ENCODE measurements around the gene SMAD9. TPM values are rescaled to one million over a fixed set of nuclear protein-coding genes. Genes with fewer than 3 reads are reported as not detected.

SMAD9 gene
- total and polyA plus RNA-seq, 5 donors from 2014 or later, result 0.06 to 0.15 (median 0.08) TPM; not detected in 2

- Histone ChIP-seq H3K27ac (ENCODE audit: insufficient read depth, low read length, poor library complexity, severe bottlenecking) (no peak overlapping the region), H3K9me3 (ENCODE audit: control insufficient read depth in 2 of 2, low read length in 2 of 2) (no peaks in the 10 kb centered on the region), H3K4me1 (ENCODE audit: control insufficient read depth, insufficient read depth, low read length, poor library complexity, severe bottlenecking) (no peaks in the 10 kb centered on the region), H3K36me3 (ENCODE audit: control insufficient read depth, insufficient read depth, low read length) (no peaks in the 10 kb centered on the region), H3K4me3 (ENCODE audit: low read depth, low read length) (no peak overlapping the region), H3K27me3 (ENCODE audit: control insufficient read depth, insufficient read depth, low read length) (peaks cover 9% of the 10 kb centered on the region)
- ATAC-seq (ENCODE audit: low read depth in 2 of 2) (no peak), DNase-seq (peak in 1 of 3 donors; percentile 63)
- Mint-ChIP-seq H3K36me3 (peaks cover 5% of the 10 kb centered on the region), H3K9me3 (no peaks in the 10 kb centered on the region), H3K27me3 (peaks cover 25% of the 10 kb centered on the region), H3K27ac (no peak overlapping the region), H3K4me1 (peaks cover 0 to 7% (median 1%) of the 10 kb centered on the region in 4 donors), H3K4me3 (no peak overlapping the region)
Measured at GRCh38 chr13:36862002-36862685, 57.9 kb downstream of the SMAD9 start.

- no peak overlapping the region for H3K27ac Mint-ChIP-seq
- no peaks in the 10 kb centered on the region for H3K36me3 ChIP-seq (ENCODE audit: control insufficient read depth, insufficient read depth, low read length)
- H3K36me3 Mint-ChIP-seq, result no peaks in the 10 kb centered on the region
- no peaks in the 10 kb centered on the region for H3K9me3 ChIP-seq (ENCODE audit: control insufficient read depth in 2 of 2, low read length in 2 of 2)
- ATAC-seq (ENCODE audit: low read depth in 2 of 2) (no peak), DNase-seq (no peak)
- H3K27me3 ChIP-seq (ENCODE audit: control insufficient read depth, insufficient read depth, low read length), result peaks cover 7% of the 10 kb centered on the region
- H3K27ac ChIP-seq (ENCODE audit: insufficient read depth, low read length, poor library complexity, severe bottlenecking), result no peak overlapping the region
- H3K4me3 ChIP-seq (ENCODE audit: low read depth, low read length), result no peak overlapping the region
- peaks cover 0 to 7% (median 1%) of the 10 kb centered on the region in 4 donors for H3K4me1 Mint-ChIP-seq
- H3K9me3 Mint-ChIP-seq, result no peaks in the 10 kb centered on the region
- no peaks in the 10 kb centered on the region for H3K4me1 ChIP-seq (ENCODE audit: control insufficient read depth, insufficient read depth, low read length, poor library complexity, severe bottlenecking)
- no peak overlapping the region for H3K4me3 Mint-ChIP-seq
- peaks cover 5% of the 10 kb centered on the region for H3K27me3 Mint-ChIP-seq
Measured at GRCh38 chr13:36859259-36859658, 60.8 kb downstream of the SMAD9 start.

GRCh38 chr13:36858290-36858689, 61.7 kb downstream of the SMAD9 start:
- Mint-ChIP-seq H3K4me1 (peaks cover 0 to 7% (median 1%) of the 10 kb centered on the region in 4 donors), H3K36me3 (no peaks in the 10 kb centered on the region), H3K27me3 (peaks cover 5% of the 10 kb centered on the region), H3K4me3 (no peak overlapping the region), H3K27ac (no peak overlapping the region), H3K9me3 (no peaks in the 10 kb centered on the region)
- DNase-seq (peak in 1 of 3 donors; percentile 56), ATAC-seq (ENCODE audit: low read depth in 2 of 2) (no peak)
- no peaks in the 10 kb centered on the region for H3K4me1 ChIP-seq (ENCODE audit: control insufficient read depth, insufficient read depth, low read length, poor library complexity, severe bottlenecking)
- H3K9me3 ChIP-seq (ENCODE audit: control insufficient read depth in 2 of 2, low read length in 2 of 2), result no peaks in the 10 kb centered on the region
- H3K27ac ChIP-seq (ENCODE audit: insufficient read depth, low read length, poor library complexity, severe bottlenecking), result no peak overlapping the region
- H3K36me3 ChIP-seq (ENCODE audit: control insufficient read depth, insufficient read depth, low read length), result no peaks in the 10 kb centered on the region
- peaks cover 2% of the 10 kb centered on the region for H3K27me3 ChIP-seq (ENCODE audit: control insufficient read depth, insufficient read depth, low read length)
- no peak overlapping the region for H3K4me3 ChIP-seq (ENCODE audit: low read depth, low read length)

GRCh38 chr13:36857253-36857652, 62.8 kb downstream of the SMAD9 start:
- H3K9me3 Mint-ChIP-seq, result no peaks in the 10 kb centered on the region

GRCh38 chr13:36850790-36851438, 69.1 kb downstream of the SMAD9 start:
- no peaks in the 10 kb centered on the region for H3K36me3 ChIP-seq (ENCODE audit: control insufficient read depth, insufficient read depth, low read length)
- H3K27me3 ChIP-seq (ENCODE audit: control insufficient read depth, insufficient read depth, low read length), result no peaks in the 10 kb centered on the region
- H3K9me3 Mint-ChIP-seq, result no peaks in the 10 kb centered on the region
- H3K4me3 Mint-ChIP-seq, result no peak overlapping the region
- no peaks in the 10 kb centered on the region for H3K4me1 ChIP-seq (ENCODE audit: control insufficient read depth, insufficient read depth, low read length, poor library complexity, severe bottlenecking)
- H3K27me3 Mint-ChIP-seq, result peaks cover 11% of the 10 kb centered on the region
- peaks cover 0 to 4% (median 0%) of the 10 kb centered on the region in 4 donors for H3K4me1 Mint-ChIP-seq
- no peaks in the 10 kb centered on the region for H3K9me3 ChIP-seq (ENCODE audit: control insufficient read depth in 2 of 2, low read length in 2 of 2)
- ATAC-seq (ENCODE audit: low read depth in 2 of 2), result no peak
- H3K27ac Mint-ChIP-seq, result no peak overlapping the region
- no peak overlapping the region for H3K27ac ChIP-seq (ENCODE audit: insufficient read depth, low read length, poor library complexity, severe bottlenecking)
- no peak overlapping the region for H3K4me3 ChIP-seq (ENCODE audit: low read depth, low read length)
- peak in 1 of 3 donors; percentile 9 for DNase-seq
- no peaks in the 10 kb centered on the region for H3K36me3 Mint-ChIP-seq

More at GRCh38 chr13:36857253-36857652, 62.8 kb downstream of the SMAD9 start:
- Histone ChIP-seq H3K4me1 (ENCODE audit: control insufficient read depth, insufficient read depth, low read length, poor library complexity, severe bottlenecking) (no peaks in the 10 kb centered on the region), H3K36me3 (ENCODE audit: control insufficient read depth, insufficient read depth, low read length) (no peaks in the 10 kb centered on the region), H3K9me3 (ENCODE audit: control insufficient read depth in 2 of 2, low read length in 2 of 2) (no peaks in the 10 kb centered on the region), H3K4me3 (ENCODE audit: low read depth, low read length) (no peak overlapping the region), H3K27ac (ENCODE audit: insufficient read depth, low read length, poor library complexity, severe bottlenecking) (no peak overlapping the region), H3K27me3 (ENCODE audit: control insufficient read depth, insufficient read depth, low read length) (peaks cover 2% of the 10 kb centered on the region)
- Mint-ChIP-seq H3K27ac (no peak overlapping the region), H3K4me1 (peaks cover 0 to 2% (median 0%) of the 10 kb centered on the region in 4 donors), H3K36me3 (no peaks in the 10 kb centered on the region), H3K4me3 (peak overlapping the region in 1 of 4 donors; percentile 52), H3K27me3 (peaks cover 5% of the 10 kb centered on the region)
- no peak for ATAC-seq (ENCODE audit: low read depth in 2 of 2)
- DNase-seq, result no peak

GRCh38 chr13:36848199-36848982, 71.6 kb downstream of the SMAD9 start:
- no peak overlapping the region for H3K27ac Mint-ChIP-seq
- no peaks in the 10 kb centered on the region for H3K36me3 Mint-ChIP-seq
- DNase-seq, result peak in 1 of 3 donors; percentile 40

GRCh38 chr13:36847606-36848005, 72.4 kb downstream of the SMAD9 start:
- no peak overlapping the region for H3K27ac ChIP-seq (ENCODE audit: insufficient read depth, low read length, poor library complexity, severe bottlenecking)
- no peak overlapping the region for H3K27ac Mint-ChIP-seq
- H3K4me3 Mint-ChIP-seq, result no peak overlapping the region
- no peaks in the 10 kb centered on the region for H3K9me3 ChIP-seq (ENCODE audit: control insufficient read depth in 2 of 2, low read length in 2 of 2)
- no peak for ATAC-seq (ENCODE audit: low read depth in 2 of 2)
- H3K36me3 Mint-ChIP-seq, result no peaks in the 10 kb centered on the region
- DNase-seq, result no peak
- no peaks in the 10 kb centered on the region for H3K4me1 ChIP-seq (ENCODE audit: control insufficient read depth, insufficient read depth, low read length, poor library complexity, severe bottlenecking)
- H3K27me3 Mint-ChIP-seq, result peaks cover 11% of the 10 kb centered on the region
- H3K4me1 Mint-ChIP-seq, result peaks cover 0 to 4% (median 2%) of the 10 kb centered on the region in 4 donors
- no peaks in the 10 kb centered on the region for H3K36me3 ChIP-seq (ENCODE audit: control insufficient read depth, insufficient read depth, low read length)
- H3K9me3 Mint-ChIP-seq, result no peaks in the 10 kb centered on the region
- no peak overlapping the region for H3K4me3 ChIP-seq (ENCODE audit: low read depth, low read length)
- no peaks in the 10 kb centered on the region for H3K27me3 ChIP-seq (ENCODE audit: control insufficient read depth, insufficient read depth, low read length)

More at GRCh38 chr13:36848199-36848982, 71.6 kb downstream of the SMAD9 start:
- Histone ChIP-seq H3K9me3 (ENCODE audit: control insufficient read depth in 2 of 2, low read length in 2 of 2) (no peaks in the 10 kb centered on the region), H3K4me1 (ENCODE audit: control insufficient read depth, insufficient read depth, low read length, poor library complexity, severe bottlenecking) (no peaks in the 10 kb centered on the region), H3K27ac (ENCODE audit: insufficient read depth, low read length, poor library complexity, severe bottlenecking) (no peak overlapping the region), H3K27me3 (ENCODE audit: control insufficient read depth, insufficient read depth, low read length) (no peaks in the 10 kb centered on the region), H3K4me3 (ENCODE audit: low read depth, low read length) (no peak overlapping the region), H3K36me3 (ENCODE audit: control insufficient read depth, insufficient read depth, low read length) (no peaks in the 10 kb centered on the region)
- ATAC-seq (ENCODE audit: low read depth in 2 of 2), result no peak
- Mint-ChIP-seq H3K4me3 (no peak overlapping the region), H3K9me3 (no peaks in the 10 kb centered on the region), H3K4me1 (peaks cover 0 to 4% (median 2%) of the 10 kb centered on the region in 4 donors), H3K27me3 (peaks cover 11% of the 10 kb centered on the region)

Data from CD4-positive, CD25-positive, alpha-beta regulatory T cell (primary cell).